GM18907 (cell line): ENCODE results near the gene P3H2.

Source experiments
- ATAC-seq: cut with Tn5 transposase; IDR thresholded peaks from one replicate; pipeline ENCODE4 v1.9.1; 2021; ENCODE audit warnings: mild to moderate bottlenecking, moderate library complexity; ENCODE audit not compliant: unreplicated experiment

Gene P3H2

GRCh38 chr3:189907803-189908202 is 212.9 kb downstream of the P3H2 start:
- ATAC-seq: no peak
